Activated naive CD4-positive, alpha-beta T cell (primary cell): ENCODE data around the gene MBOAT7.
"Not testable (repeated sequence)": the region's sequence is repeated elsewhere in the genome, so short reads cannot be mapped to it uniquely, and the experiment has no call there.

ENCODE experiments used
- DNase-seq, 4 experiments: peaks; one replicate each; lab custom pipeline; 2025; lab: John Stamatoyannopoulos, UW

Gene MBOAT7

GRCh38 chr19:54189735-54190502 lies 539 bp upstream of the MBOAT7 start:
- peak; percentile 100 for DNase-seq

- DNase-seq, result no peak
These were observed 1.0 kb downstream of the MBOAT7 start for GRCh38 chr19:54188215-54188871.

GRCh38 chr19:54186934-54187381 lies 2.4 kb downstream of the MBOAT7 start:
- no peak for DNase-seq

- no peak for DNase-seq
These were observed 3.0 kb downstream of the MBOAT7 start for GRCh38 chr19:54186351-54186750.

GRCh38 chr19:54183431-54183830 lies 5.9 kb downstream of the MBOAT7 start:
- DNase-seq, result no peak

GRCh38 chr19:54181894-54182293 lies 7.5 kb downstream of the MBOAT7 start:
- not testable (repeated sequence) for DNase-seq

GRCh38 chr19:54180691-54181091 lies 8.7 kb downstream of the MBOAT7 start:
- no peak for DNase-seq

GRCh38 chr19:54179921-54180461 lies 9.4 kb downstream of the MBOAT7 start:
- DNase-seq, result no peak

- no peak for DNase-seq
These were observed 10.0 kb downstream of the MBOAT7 start for GRCh38 chr19:54179262-54179852.

- DNase-seq, result peak in 1 of 4 experiments; percentile 21
These were observed 10.7 kb downstream of the MBOAT7 start for GRCh38 chr19:54178581-54179261.

GRCh38 chr19:54173951-54174834 lies 15.2 kb downstream of the MBOAT7 start:
- no peak for DNase-seq

GRCh38 chr19:54173359-54173699 lies 16.1 kb downstream of the MBOAT7 start:
- DNase-seq, result no peak

GRCh38 chr19:54172471-54173358 lies 16.7 kb downstream of the MBOAT7 start, which contains the start of gene TMC4:
TSS of gene TMC4 (minus strand) at chr19:54173160. CDS start at chr19:54173117, 43 bp downstream.
- DNase-seq, result no peak

- not testable (repeated sequence) for DNase-seq
These were observed 17.5 kb downstream of the MBOAT7 start for GRCh38 chr19:54171736-54172431.

GRCh38 chr19:54169149-54169740 lies 20.1 kb downstream of the MBOAT7 start:
- no peak for DNase-seq

- peak; percentile 90 to 97 (median 90) for DNase-seq
These were observed 21.0 kb downstream of the MBOAT7 start for GRCh38 chr19:54168174-54168917.

GRCh38 chr19:54165222-54165621 lies 24.2 kb downstream of the MBOAT7 start:
- no peak for DNase-seq

GRCh38 chr19:54164369-54165068 lies 24.9 kb downstream of the MBOAT7 start:
- DNase-seq, result peak in 1 of 4 experiments; percentile 25
